Muscle layer of colon (tissue), 2 donors: ENCODE results near the gene BLTP2.
A peak's percentile ranks its signal among the peaks of the same experiment; 100 is the strongest.

Experiments
- H3K27ac ChIP-seq: one replicate; pipeline ENCODE4 v1.7.0; 2013; ENCODE audit warnings: low read depth, mild to moderate bottlenecking, low read length, moderate library complexity
- H3K27me3 ChIP-seq, 2 donors: one replicate each; pipeline ENCODE4 v1.7.0; 2013; ENCODE audit warnings: low read length in 2 of 2, mild to moderate bottlenecking in 2 of 2; ENCODE audit not compliant: insufficient read depth in 2 of 2, control insufficient read depth in 1 of 2
- H3K36me3 ChIP-seq: one replicate; pipeline ENCODE4 v1.7.0; 2013; ENCODE audit warnings: mild to moderate bottlenecking, low read length; ENCODE audit not compliant: insufficient read depth
- H3K4me1 ChIP-seq: one replicate; pipeline ENCODE4 v1.7.0; 2013; ENCODE audit warnings: mild to moderate bottlenecking, low read length; ENCODE audit not compliant: insufficient read depth
- H3K4me3 ChIP-seq, 2 donors: one replicate each; pipeline ENCODE4 v1.7.0; 2013; ENCODE audit warnings: low read length in 2 of 2, low read depth in 1 of 2, mild to moderate bottlenecking in 1 of 2, moderate library complexity in 1 of 2
- H3K9ac ChIP-seq: one replicate; pipeline ENCODE4 v1.7.0; 2013; ENCODE audit warnings: low read length
- H3K9me3 ChIP-seq: one replicate; pipeline ENCODE4 v1.7.0; 2013; ENCODE audit warnings: mild to moderate bottlenecking, low read length
- donor health status: abdominal sarcoma.
- donor health status: Adenocarcinoma of cecum.

BLTP2 gene

DNA sequence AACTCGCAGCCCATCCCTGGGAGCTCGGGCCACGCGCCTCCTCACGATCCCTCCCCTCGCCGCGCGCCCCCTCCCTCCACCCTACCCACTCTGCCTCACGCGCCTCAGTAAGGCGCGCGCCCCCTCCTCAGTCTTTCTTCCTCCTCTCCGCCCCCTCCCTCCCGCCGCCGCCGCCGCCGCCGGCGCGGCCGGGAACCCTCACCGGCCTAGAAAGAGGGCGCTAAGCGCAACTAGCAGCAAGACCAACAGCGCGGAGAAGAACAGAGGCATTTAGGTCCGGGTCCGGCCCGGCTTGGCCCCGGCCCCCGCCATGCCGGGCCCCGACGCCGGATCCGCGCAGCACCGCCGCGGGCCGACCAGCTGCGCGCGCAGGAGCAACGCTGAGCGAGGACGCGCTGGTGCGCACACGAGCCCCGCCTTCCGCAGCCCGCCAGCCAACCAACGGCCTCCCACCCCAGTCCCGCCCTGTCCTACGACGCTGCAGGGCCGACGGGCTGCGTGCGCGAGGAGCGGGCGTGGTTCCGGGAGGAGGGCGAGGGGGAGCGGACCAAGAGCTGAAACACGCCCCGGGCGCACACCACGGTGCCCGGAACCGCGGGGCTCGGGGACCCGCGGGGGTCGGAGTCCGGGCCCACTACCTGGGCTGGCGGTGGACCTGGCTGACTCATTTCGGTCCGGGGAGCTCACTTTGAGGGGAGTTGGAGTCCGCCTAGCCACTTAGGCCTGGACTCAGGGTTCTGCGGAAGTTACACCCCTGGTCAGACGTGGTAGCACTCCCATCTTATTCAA lies at the start of gene BLTP2:
Gene BLTP2 (minus strand): TSS at position 372 of the 789 bp plus-strand sequence. CDS start 102 bp downstream, at position 270.
- Histone ChIP-seq H3K9ac (peak within 1 kb of the TSS; percentile 87), H3K36me3 (peaks cover 32% of the 10 kb centered on the region), H3K27me3 (no peaks in the 10 kb centered on the region), H3K4me3 (peak within 1 kb of the TSS; percentile 51 to 80), H3K9me3 (no peaks in the 10 kb centered on the region), H3K4me1 (peaks cover 35% of the 10 kb centered on the region), H3K27ac (peak within 1 kb of the TSS; percentile 96)

DNA sequence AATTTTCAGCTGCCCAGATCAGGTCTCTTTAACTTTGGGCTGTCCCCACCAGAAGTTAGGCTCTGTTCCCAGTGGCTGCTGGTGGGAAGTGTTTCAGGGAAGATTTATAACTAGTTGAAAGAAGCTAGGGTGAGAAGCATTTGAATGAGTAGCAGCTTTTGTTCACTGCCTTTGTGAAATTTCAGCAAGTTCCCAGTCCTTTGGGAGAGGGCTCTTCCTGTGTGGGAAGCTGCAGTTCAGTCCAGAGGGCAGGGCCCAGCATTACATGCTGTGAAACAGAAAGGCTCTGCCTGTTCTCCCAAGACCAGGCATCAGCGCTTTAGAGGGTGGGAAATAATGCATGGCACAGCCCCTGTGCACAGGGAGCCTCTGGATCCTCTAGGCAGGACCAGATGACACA lies 48.9 kb upstream of the BLTP2 start:
- Histone ChIP-seq H3K4me3 (no peak overlapping the region), H3K27ac (no peak overlapping the region), H3K9ac (no peak overlapping the region), H3K27me3 (no peaks in the 10 kb centered on the region), H3K9me3 (no peaks in the 10 kb centered on the region), H3K4me1 (no peaks in the 10 kb centered on the region), H3K36me3 (peaks cover 81% of the 10 kb centered on the region)

DNA sequence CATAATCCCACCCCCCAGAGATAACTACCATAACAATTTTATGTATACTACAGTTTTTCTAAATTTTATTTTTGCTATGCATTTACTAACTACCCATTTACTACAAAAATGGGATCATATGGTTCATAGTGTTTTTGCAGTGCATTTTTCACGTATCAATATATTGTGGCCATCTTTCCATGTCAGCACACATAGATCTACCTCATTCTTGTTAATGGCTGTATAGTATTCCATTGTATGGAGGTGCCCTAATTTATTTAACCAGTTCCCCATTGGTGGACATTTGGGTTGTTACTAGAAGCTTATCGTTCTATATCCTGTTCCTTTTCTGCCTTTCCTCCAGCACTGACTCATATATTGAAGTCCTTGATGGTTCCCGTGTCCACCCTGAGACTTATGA lies 44.1 kb upstream of the BLTP2 start:
- H3K4me3 ChIP-seq = no peak overlapping the region
- H3K4me1 ChIP-seq = no peaks in the 10 kb centered on the region
- peaks cover 80% of the 10 kb centered on the region for H3K36me3 ChIP-seq
- no peak overlapping the region for H3K9ac ChIP-seq
- no peak overlapping the region for H3K27ac ChIP-seq
- H3K27me3 ChIP-seq = no peaks in the 10 kb centered on the region
- H3K9me3 ChIP-seq = no peaks in the 10 kb centered on the region

DNA sequence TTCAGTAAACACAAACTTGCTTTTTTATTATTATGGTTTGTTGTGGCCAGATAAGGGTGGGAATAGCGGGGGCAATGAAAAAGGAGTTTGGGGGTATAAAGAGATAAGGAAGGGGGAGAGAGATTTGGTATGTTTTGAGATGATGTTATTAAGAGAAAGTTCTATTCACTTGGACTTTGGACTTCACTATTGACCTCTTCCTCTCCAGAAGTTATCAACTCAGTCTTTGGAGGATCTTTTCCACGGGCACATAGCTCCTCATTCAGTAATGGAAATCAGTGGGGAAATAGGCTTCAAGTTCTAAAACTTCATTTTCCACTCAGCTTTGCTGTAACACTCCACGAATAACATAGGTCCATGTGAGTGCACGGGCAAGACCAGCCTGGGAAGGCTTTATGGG lies 43.5 kb upstream of the BLTP2 start:
- peaks cover 76% of the 10 kb centered on the region for H3K36me3 ChIP-seq
- H3K4me3 ChIP-seq = no peak overlapping the region

DNA sequence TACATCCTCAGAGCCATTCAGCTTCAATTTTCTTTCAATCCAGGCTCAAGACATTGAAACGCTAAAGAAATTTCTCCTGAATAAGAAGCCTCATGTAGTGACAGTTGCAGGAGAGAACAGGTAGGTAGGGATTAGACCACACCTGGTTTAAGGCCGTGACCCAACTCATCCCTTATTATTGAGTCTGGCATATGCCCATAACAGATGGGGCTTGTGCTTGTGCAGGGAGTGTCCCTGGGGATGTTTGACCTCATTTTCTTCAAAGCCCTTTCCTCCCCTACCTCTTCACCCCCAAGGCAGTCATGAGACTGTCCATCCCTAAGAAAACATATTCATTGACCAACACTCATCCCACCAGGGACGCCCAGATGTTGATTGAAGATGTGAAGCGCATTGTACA lies 41.3 kb upstream of the BLTP2 start:
- Histone ChIP-seq H3K9me3 (no peaks in the 10 kb centered on the region), H3K9ac (no peak overlapping the region)

More for the DNA sequence above, 43.5 kb upstream of the BLTP2 start:
- Histone ChIP-seq H3K27ac (no peak overlapping the region), H3K27me3 (no peaks in the 10 kb centered on the region), H3K9me3 (no peaks in the 10 kb centered on the region), H3K4me1 (no peaks in the 10 kb centered on the region), H3K9ac (no peak overlapping the region)

DNA sequence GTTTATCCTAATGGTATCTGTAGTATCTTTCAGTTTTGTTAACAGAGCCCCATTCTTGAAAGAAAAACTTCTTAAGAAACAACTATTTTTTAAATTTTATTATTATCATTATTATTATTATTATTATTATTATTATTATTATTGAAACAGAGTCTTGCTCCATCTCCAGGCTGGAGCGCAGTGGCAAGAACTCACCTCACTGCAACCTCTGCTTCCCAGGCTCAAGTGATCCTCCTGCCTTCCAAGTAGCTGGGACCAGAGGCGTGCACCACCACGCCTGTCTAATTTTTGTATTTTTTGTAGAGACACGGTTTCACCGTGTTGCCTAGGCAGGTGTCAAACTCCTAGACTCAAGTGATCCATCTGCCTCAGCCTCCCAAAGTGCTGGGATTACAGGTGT lies 40.4 kb upstream of the BLTP2 start:
- Histone ChIP-seq H3K27me3 (no peaks in the 10 kb centered on the region), H3K27ac (no peak overlapping the region), H3K9me3 (no peaks in the 10 kb centered on the region), H3K9ac (no peak overlapping the region), H3K4me1 (no peaks in the 10 kb centered on the region), H3K4me3 (no peak overlapping the region), H3K36me3 (peaks cover 93% of the 10 kb centered on the region)

More for the DNA sequence above, 41.3 kb upstream of the BLTP2 start:
- H3K4me1 ChIP-seq = no peaks in the 10 kb centered on the region
- no peaks in the 10 kb centered on the region for H3K27me3 ChIP-seq
- H3K36me3 ChIP-seq = peaks cover 94% of the 10 kb centered on the region
- no peak overlapping the region for H3K27ac ChIP-seq
- H3K4me3 ChIP-seq = no peak overlapping the region

DNA sequence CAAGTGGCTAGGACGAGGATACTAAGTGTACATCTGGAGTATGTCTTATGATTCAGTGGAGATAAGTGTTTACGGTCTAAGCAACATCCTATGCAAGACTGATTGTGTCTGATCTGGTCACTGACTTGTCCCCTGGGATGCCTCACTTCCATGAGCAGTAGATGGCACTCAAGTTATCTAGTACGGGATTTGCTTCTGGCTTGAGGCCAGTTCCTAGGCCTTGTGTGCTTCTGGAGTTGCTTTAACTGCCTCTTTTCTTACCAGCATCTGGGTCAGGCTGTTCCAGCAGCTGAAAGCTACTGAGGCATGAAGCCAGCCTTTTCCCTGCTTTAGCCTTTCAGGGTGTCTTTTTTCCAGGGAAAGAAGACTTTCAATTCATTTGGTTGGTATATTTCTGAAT lies 40.0 kb upstream of the BLTP2 start:
- Histone ChIP-seq H3K27me3 (no peaks in the 10 kb centered on the region), H3K4me1 (no peaks in the 10 kb centered on the region), H3K36me3 (peaks cover 89% of the 10 kb centered on the region), H3K27ac (no peak overlapping the region), H3K4me3 (no peak overlapping the region), H3K9me3 (no peaks in the 10 kb centered on the region), H3K9ac (peak overlapping the region; percentile 20)

DNA sequence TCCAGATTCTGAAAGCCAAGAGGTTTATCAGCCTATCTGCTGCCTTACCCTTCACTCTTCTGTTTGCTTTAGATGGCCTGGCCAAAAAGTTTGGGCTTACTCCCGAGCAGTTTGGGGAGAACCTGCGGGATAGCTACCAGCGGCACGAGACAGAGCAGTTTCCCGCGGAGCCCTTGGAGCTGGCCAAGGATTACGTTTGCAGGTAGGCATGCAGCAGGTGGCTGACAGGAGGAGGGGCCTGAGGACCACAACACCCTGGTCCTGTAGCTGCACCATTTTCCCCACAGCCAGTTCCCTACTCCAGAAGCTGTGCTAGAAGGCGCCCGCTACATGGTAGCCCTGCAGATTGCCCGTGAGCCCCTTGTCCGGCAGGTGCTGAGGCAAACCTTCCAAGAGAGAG lies 37.7 kb upstream of the BLTP2 start:
- no peaks in the 10 kb centered on the region for H3K27me3 ChIP-seq
- peaks cover 84% of the 10 kb centered on the region for H3K36me3 ChIP-seq
- no peak overlapping the region for H3K4me3 ChIP-seq
- H3K9ac ChIP-seq = no peak overlapping the region
- H3K9me3 ChIP-seq = no peaks in the 10 kb centered on the region
- no peaks in the 10 kb centered on the region for H3K4me1 ChIP-seq
- no peak overlapping the region for H3K27ac ChIP-seq

DNA sequence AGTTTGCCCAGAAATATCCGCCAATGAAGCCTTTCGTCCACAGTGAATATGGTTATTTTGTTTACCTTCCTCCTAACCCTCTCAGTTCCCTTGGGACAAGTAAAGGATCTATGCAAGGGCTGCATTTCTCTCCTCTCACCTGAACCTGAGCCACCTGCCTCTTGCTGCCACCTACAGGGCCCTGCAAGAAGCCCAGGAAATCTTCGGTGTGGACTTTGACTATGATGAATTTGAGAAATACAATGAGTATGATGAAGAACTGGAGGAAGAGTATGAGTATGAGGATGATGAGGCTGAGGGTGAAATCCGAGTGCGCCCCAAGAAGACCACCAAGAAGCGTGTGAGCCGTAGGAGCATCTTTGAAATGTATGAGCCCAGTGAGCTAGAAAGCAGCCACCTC lies 31.0 kb upstream of the BLTP2 start:
- H3K4me1 ChIP-seq = no peaks in the 10 kb centered on the region
- H3K36me3 ChIP-seq = peaks cover 89% of the 10 kb centered on the region
- no peaks in the 10 kb centered on the region for H3K27me3 ChIP-seq
- H3K4me3 ChIP-seq = no peak overlapping the region
- no peak overlapping the region for H3K9ac ChIP-seq
- no peak overlapping the region for H3K27ac ChIP-seq
- no peaks in the 10 kb centered on the region for H3K9me3 ChIP-seq

DNA sequence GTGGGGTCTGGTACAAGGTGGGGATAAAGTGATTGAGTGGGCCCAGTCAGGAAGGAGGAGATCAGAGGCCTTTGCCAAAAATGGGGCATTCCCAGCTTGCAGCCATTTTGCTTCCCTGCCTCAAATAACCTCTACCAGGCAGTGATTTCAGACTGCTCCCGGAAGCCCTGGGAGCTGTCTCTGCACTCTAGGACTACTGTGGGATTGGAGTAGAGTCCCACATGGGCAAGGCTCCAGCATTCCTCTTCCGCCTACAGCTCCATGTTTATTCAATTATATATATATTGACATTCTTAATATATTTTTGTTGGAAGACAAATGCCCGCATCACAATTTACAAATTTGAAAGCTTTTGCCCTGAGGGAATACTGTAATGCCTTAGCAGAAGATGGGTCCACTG lies 30.5 kb upstream of the BLTP2 start:
- H3K27me3 ChIP-seq = no peaks in the 10 kb centered on the region
- no peak overlapping the region for H3K9ac ChIP-seq
- no peak overlapping the region for H3K4me3 ChIP-seq
- no peaks in the 10 kb centered on the region for H3K9me3 ChIP-seq
- no peaks in the 10 kb centered on the region for H3K4me1 ChIP-seq
- H3K27ac ChIP-seq = no peak overlapping the region
- peaks cover 89% of the 10 kb centered on the region for H3K36me3 ChIP-seq

DNA sequence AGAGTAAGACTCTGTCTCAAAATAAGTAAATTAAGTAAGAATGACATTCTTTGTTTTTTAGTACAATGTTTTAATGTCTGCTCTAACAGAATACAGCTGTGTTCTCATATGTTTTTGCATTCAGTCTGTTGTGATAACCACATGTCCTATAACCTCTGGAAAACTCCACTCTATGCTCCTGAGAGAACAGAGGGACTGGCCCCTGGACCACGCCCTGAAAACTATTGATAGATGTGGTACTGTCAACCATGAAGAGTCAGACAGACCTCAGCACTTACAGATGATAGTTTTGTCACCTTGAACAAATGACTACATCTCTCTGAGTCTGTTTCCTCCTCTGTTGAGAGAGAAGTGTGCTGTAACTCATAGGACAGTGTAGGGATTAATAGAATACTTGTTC lies 25.0 kb upstream of the BLTP2 start:
- no peak overlapping the region for H3K9ac ChIP-seq
- H3K4me1 ChIP-seq = no peaks in the 10 kb centered on the region
- H3K36me3 ChIP-seq = peaks cover 48% of the 10 kb centered on the region
- no peak overlapping the region for H3K27ac ChIP-seq
- no peak overlapping the region for H3K4me3 ChIP-seq
- no peaks in the 10 kb centered on the region for H3K27me3 ChIP-seq
- H3K9me3 ChIP-seq = no peaks in the 10 kb centered on the region

DNA sequence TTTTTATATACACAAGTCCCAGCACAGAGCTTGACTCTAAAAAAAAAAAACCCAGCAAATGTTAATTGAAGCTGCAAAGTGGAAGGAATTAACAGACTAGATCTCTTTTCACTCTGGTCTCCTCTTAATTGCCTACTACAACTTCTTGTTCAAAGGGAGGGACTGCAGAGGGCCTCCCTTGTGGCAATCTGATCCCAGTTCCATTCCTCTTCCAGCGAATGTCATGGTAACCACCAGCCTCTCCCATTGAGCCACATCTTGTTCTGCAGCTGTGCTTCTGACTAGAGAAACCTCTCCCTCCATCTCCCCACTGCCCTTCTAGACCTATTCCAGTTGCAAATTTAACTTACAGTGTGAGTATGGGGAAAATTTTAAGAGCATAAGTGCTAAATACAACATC lies 22.9 kb upstream of the BLTP2 start:
- H3K27me3 ChIP-seq = no peaks in the 10 kb centered on the region
- no peak overlapping the region for H3K27ac ChIP-seq
- H3K4me1 ChIP-seq = peaks cover 16% of the 10 kb centered on the region
- H3K9me3 ChIP-seq = no peaks in the 10 kb centered on the region
- H3K36me3 ChIP-seq = peaks cover 31% of the 10 kb centered on the region
- H3K9ac ChIP-seq = no peak overlapping the region
- H3K4me3 ChIP-seq = no peak overlapping the region
